Raji (cell line): Measurements from ENCODE around the gene XBP1.

Source experiments
- POLR2A ChIP-seq: IDR thresholded peaks from 2 replicates; pipeline ENCODE4 v1.6.1; 2011; ENCODE audit warnings: low read depth, low read length, control low read depth; ENCODE audit not compliant: insufficient read depth

XBP1 gene

DNA sequence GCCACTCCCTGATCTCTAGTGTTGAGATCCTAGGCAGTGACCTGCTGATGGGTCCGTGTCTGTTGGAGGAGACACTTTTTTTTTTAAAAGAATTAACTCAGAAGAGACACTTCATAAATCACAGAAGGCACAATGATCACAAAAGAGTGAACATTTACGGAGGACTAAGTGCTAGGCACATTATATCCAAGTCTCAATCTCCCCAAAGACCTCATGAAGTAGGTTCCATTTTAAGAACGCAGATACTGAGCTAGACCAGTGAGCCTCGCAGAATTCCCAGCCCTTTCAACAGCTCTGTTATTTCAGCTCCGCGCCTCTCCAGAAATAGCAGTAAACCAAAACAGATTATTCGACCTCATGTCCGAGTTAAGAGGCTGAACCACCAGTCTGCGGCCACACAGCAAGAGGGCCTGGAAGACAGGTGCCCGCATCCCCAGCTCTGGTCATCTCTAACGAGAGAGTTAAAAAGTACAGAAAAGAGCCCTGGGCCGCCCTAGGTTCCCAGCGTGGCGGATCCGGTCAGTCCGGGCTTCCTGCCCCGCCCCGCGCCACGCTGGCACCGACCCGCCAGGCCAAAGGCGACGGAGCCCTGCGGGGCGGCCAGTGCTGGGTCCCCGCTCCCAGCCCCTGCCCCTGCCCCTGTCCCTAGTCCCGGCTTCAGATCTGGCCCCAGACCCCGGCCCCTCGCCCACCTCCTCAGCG is 612 bp downstream of the XBP1 start:
- no peak for TF ChIP-seq POLR2A

DNA sequence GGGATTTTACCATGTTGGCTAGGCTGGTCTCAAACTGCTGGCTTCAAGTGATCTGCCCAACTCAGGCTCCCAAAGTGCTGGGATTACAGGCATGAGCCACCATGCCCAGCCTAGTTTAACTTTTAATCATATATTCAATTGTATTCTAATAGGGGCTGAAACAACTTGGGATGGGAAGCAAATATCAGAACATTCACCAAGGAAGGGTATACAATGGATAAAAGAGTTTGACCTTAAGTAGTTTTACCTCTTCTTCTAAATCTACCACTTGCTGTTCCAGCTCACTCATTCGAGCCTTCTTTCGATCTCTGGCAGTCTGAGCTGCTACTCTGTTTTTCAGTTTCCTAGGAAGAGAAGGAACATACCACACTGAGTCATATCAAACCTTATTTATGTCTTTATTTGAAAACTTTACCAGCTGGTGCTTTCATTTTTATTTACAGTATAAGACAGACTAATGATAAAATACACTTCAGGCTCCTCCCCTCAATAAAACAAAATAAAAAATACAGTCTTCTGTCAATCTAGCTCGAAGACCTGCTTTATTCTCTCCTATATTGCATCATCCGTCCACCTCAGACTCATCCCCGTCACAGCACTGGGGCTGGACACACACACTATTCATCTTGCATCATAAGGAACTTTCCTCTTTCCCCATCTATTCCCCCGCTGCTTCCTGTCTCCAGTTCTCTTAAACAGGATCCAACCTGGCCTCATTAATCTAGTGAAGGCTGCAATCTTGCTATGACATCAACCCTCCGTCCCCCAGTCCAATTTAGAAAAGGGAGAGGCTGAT is 1.4 kb downstream of the XBP1 start:
- TF ChIP-seq POLR2A, result 0 out of 2 replicates have a peak, but pooled peaks have one; percentile 4

GRCh38 chr22:28795932-28796856 is 4.2 kb downstream of the XBP1 start:
- TF ChIP-seq POLR2A, result no peak

DNA sequence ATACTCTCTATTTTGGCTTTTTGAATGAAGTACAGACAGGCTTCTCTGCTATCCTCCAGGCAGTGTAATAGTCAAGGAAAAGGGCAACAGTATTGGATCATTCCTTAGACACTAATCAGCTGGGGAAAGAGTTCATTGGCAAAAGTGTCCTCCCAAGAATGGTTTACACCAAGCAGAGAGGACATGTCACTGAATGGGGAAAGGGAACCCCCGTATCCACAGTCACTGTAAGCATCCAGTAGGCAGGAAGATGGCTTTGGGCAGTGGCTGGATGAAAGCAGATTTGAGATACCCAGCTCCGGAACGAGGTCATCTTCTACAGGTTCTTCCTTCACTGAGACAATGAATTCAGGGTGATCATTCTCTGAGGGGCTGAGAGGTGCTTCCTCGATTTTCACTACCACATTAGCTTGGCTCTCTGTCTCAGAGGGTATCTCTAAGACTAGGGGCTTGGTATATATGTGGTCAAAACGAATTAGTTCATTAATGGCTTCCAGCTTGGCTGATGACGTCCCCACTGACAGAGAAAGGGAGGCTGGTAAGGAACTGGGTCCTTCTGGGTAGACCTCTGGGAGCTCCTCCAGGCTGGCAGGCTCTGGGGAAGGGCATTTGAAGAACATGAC is 5.2 kb downstream of the XBP1 start:
- no peak for TF ChIP-seq POLR2A

DNA sequence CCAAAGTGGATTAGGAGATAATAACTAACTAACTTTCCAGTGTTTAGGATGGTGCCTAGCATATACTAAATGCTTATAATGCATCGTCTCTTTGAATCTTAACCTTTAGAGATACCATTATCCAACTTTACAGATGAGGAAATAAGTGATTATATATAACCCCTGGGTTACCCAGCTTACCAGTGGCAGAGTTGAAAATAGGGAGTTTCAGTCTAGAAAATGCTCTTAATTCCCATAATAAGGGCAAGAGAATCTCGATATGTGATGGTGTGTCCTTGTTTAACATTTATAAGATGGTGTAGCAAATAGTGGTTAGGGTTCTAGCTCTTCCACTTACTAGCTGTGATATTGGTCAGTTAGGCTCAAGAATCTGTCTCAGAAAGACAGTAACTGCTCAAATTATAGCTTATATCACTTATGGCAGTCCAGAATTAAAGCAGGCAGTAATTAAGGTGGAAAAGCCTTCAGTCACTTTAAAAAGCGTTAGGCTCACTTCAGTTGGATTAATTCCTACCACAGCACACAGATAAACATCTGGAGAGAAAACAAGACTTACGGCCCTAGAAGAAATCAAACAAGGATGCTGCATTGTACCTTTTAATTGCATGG is 6.3 kb downstream of the XBP1 start:
- TF ChIP-seq POLR2A, result no peak

DNA sequence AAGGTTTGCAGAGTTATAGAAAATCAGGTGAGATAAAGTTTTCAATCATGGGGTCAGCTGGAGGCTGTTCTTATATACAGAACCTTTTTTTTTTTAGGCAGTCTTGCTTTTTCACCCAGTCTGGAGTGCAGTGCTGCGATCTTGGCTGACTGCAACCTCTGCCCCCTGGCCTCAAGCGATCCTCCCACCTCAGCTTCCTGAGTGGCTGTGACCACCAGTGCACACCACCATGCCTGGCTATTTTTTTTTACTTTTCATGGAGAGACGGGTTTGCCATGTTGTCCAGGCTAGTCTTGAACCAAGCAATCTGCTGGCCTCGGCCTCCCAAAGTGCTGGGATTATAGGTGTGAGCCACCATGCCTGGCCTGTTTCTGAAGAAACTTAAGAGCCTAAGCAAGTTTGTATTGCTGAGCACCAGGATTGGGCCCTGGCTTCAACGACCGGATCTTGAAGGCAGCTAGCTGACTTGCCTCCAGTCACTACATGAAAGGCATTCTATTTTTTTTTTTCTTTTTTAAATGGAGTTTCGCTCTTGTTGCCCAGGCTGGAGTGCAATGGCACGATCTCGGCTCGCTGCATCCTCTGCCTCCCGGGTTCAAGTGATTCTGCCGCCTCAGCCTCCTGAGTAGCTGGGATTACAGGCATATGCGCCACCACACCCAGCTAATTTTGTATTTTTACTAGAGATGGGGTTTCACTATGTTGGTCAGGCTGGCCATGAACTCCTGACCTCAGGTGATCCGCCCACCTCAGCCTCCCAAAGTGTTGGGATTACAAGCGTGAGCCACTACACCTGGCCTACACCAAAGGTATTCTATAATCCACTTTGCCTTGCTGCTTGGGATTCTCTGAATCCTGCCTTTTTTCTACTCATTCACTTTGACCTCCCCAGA is 7.6 kb downstream of the XBP1 start:
- no peak for TF ChIP-seq POLR2A

GRCh38 chr22:28791841-28792490 is 8.4 kb downstream of the XBP1 start:
- peak; percentile 10; the same call in 1 of the 2 replicates for TF ChIP-seq POLR2A

GRCh38 chr22:28791124-28791523 is 9.2 kb downstream of the XBP1 start:
- TF ChIP-seq POLR2A, result no peak

- TF ChIP-seq POLR2A, result no peak
Observed at GRCh38 chr22:28788601-28789000, 11.8 kb downstream of the XBP1 start.

DNA sequence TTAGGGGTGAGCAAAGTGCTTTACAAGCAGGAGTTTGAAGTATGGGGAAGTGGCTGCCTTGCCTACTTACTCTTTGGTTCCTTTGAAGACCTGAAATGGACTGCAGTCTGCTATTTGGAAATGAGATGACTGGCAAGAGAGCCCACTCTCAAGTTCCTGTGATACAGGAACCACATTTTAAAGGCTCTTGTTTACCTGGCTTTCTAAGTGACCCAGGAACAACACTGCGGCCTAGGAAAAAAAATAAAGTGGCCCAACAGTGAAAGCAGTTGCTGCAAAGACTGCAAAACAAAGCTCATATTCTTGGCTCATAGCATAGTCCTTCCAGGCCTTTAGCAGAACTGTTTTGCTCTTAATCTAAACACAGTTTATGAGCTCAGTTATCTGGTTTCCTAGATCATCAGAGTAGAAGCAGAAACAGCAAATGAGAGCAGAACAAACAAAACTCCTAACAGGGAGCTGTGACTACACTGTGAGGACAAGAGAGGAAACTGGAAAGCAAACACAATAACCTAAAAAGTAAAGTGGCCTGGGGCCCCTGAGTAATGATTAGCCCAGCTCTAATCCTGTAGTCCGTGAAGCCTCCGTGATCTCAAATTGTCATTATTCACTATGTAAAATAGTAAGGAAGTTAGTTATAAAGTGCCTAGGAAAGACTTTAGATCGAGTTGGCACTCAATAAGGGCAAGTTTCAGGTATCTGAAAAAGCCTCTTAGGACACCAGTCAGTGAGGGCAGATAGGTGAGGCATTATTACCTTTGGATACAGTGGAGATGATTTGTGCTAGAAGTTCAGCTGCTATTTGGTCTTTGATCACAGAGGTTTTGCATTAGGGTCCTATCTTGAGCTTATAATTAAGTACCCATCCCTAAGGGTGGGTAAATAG is 16.3 kb downstream of the XBP1 start:
- TF ChIP-seq POLR2A, result no peak

DNA sequence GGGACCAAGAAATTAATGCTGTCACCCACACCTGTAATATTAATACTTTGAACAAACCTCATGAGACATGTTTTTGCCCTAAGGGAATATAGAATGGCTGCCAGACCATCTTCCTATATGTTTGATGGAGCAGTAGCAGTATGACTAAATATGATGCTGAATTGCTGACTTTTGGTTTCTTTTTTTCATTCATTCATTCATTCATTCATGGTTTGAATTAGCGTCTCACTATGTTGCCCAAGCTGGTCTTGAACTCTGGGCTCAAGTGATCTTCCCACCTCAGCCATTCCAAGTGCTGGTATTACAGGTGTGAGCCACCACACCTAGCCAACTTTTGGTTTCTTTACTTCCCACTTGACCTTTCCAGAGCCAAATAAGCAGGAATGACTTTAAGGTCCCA is 20.1 kb downstream of the XBP1 start:
- no peak for TF ChIP-seq POLR2A

DNA sequence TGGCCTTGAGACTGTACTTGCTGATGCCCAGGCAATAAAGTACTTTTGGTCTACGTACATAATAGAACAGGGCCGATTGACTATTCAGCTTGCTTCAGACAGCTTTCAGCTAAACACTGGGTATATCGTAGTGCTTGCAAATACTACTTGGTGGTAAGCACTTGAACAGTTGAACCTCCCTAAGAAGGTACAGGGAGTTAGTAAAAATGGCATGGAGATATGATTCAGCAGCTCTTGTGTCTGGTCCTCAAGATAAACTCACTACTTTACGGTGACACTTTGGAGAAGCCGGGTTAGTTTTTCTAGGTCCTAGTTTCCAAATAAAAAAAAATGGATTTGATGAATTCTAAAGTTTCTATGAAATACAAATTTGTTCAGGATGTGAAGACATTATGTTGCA is 20.5 kb downstream of the XBP1 start:
- no peak for TF ChIP-seq POLR2A

- TF ChIP-seq POLR2A, result no peak
Observed at GRCh38 chr22:28774378-28774777, 26.0 kb downstream of the XBP1 start.
